NCI-H526 (cell line): ENCODE results near the gene ASF1B.
"Not testable (repeated sequence)": the region's sequence is repeated elsewhere in the genome, so short reads cannot be mapped to it uniquely, and the experiment has no call there.

Experiments used
- DNase-seq, 2 experiments: peaks; one replicate each; lab custom pipeline; 2025; lab: John Stamatoyannopoulos, UW

The ASF1B gene

DNA sequence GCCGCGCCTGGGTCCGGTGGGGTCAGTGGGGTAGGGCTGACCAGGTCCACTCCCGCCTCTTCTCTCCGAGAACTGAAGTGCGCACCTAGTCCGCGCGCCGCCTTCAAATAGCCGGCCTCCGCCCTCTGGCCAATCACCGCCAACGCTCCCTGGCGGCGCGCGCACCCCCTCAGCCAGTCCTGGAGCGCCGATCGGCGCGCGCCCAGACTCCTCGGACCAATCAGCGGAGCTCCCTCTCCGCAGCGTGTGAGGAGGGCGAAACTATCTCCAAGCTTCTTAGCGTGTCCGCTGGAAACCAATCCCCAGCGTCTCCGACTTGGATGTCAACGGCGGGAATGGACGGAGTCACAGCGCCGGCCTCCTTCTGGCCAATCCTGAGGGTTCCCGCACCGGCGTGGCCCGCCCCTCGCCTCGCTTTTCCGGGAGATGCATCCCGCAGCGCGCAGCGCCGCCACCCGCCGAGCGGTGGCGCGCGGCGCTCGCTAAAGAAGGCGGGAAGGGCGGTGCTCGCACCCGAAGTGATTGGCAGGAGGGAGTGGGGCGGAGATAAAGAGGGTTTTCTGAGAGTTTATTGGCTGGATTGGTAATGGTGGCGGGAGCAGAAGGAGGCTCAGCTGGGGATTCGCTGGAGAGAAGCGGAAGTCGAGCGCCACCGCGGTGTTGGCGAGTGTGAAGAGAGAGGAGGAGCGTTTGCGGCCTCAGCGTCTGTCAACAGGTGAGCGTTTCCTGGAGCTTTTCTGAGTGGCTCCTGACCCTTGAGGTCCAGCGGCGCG lies at the start of gene ASF1B:
Gene ASF1B (minus strand): TSS at position 81 of the 773 bp plus-strand sequence. CDS start 133 bp downstream, outside the sequence.
- DNase-seq = peak; percentile 99 to 100

DNA sequence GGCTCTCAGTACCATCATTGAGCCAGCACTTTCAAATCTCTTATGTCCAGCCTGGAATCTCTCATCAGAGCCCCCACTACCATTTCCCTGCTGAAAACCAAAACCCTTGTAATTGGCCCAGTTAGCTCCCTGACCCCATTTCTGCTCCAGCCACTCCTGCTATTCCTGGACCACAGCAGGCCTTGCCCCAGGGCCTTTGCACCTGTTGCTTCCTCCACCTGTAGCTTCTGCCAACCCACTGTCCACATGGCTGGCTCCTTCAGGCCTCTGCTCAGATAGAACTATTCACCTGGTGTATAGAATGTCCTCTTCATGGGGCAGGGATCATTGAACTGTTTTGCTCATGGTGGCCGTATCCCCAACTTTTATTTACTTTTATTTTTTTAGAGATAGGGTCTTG lies 49.3 kb upstream of the ASF1B start:
- DNase-seq = not testable (repeated sequence)

DNA sequence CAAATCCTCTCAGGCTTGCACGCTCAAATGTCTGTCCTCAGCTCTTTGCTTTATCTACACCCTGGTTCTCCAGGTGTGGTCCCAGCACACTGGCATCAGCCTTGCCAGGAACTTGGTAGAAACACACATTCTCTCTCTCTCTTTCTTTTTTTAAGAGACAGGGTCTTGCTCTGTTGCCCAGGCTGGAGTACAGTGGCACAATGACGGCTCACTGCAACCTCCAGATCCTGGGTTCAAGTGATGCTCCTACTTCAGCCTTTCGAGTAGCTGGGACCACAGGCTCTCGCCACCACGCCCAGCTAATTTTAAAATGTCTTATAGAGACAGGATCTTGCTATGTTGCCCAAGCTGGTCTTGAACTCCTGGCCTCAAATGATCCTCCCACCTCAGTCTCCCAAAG lies 48.8 kb upstream of the ASF1B start:
- DNase-seq = no peak

DNA sequence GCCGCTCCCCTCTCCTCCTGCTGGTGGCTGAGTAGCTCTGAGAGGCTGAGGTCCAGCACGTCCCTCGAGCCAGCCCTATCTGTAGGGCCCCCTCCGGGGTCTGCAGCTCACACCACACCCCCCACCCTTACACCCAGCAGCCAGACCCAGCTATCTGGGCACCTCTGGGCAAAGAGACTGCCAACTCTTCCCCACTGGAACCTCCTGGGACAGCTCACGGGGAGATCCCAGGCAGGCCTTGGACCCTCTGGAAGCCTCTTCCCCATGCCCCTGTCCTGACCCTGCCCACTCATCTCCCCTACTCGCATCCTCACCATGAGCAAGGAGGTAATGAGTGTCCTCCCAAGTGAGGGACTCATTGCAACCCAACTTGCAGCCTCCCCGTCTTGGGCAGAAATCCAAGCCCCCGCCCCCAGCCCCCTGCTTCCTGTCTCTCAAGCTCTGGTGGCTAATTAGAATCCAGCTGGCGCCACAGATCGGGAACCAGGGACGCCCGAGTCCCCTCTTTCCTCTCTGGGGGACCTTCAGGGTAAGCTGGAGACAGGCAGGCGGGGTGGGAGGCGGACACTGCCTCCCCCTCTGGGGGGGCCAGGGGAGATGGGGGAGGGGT lies 47.5 kb upstream of the ASF1B start:
- DNase-seq = no peak

DNA sequence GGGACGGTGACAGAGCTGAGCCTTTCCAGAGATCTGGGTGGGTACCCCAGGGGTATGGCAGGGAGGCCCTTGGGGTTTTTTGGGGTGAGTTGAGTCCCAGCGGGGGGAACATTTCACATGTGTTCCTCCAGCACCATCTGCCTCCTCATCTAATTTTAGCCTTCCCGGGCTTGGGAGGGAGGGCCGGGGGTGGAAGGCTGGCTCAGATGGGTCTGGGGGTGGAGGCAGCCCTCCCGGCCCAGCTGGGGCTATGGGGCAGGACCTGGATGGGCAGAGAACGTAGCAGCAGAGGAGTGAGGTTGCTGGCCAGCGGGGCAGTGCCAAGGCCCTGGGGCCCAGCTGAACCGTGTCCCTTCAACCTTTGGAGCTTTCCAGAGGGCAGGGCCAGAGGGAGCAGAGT lies 46.1 kb upstream of the ASF1B start:
- no peak for DNase-seq

DNA sequence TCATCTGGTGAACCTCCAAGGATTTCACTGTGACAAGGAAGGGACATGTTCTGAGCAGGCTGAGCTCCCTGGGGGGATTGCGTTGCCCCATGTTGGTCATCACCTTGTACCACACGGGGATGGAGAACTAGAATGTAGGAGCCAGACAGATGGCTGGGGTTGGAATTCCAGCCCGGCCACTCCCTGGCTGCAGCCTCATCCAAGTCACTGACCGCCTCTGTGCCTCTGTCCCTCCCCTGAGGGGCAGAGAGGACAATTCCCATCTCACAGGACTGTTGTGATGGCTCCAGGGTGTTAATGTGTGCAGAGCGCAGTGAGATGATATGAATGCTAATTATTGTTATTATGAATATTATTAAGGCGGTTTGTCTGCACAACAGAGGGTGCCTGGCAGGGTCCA lies 45.5 kb upstream of the ASF1B start:
- DNase-seq = no peak

DNA sequence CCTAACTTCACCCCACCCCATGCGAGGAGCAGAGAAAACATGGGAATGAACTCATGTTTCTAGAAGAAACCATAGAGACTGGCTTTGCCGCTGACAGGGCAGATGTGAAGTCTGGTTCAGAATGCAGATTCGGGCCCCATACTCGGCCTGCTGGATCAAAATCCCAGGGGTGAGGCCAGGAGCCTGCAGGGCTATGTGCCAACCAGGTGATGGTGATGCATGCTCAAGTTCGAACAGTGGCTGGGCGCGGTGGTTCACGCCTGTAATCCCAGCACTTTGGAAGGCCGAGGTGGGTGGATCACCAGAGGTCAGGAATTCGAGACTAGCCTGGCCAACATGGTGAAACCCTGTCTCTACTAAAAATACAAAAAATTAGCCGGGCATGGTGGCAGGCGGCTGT lies 44.8 kb upstream of the ASF1B start:
- not testable (repeated sequence) for DNase-seq

DNA sequence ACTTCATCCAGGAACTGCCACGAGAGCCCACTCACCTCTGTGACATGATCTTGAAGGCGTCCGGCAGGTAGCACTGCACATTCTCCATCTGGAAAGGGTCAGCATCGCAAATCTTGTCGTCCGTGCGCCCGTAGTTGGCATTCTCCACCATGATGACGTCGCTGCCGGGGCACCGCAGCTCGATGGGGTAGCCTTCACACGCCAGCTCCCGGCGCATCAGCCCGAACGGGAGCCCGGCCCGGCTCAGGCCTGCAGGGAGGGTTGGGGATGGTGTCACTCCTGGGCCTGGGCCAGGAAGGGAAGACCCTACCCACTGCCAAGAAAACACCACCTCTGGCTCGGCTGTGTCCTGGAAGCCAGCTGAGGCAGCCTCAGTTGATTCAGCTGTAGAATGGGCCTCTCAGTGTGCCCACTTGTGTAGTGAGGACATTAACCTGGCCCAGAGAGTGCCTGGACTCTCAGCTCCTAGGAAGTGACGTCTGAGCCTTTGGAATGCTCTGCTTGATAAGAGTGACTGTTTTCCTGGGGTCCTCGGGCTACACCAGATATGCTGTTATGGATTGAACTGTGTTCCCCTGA lies 41.2 kb upstream of the ASF1B start:
- DNase-seq = no peak

DNA sequence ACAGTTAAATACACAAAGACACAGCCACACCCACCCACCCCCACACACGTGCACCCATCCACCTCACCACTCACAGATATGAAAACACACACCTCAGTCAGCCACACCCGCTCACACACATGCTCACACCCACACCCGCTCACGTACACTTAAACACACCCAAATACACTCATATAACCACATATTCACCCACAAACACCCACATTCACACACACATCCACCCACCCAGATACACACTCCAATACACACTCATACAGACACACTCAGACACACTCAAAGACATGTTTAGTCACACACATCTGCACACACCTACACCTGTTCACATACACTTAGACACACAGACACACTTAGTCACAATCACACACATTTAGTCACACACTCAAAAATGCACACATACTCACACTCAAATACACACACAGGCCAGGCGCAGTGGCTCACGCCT lies 39.0 kb upstream of the ASF1B start:
- DNase-seq = no peak

DNA sequence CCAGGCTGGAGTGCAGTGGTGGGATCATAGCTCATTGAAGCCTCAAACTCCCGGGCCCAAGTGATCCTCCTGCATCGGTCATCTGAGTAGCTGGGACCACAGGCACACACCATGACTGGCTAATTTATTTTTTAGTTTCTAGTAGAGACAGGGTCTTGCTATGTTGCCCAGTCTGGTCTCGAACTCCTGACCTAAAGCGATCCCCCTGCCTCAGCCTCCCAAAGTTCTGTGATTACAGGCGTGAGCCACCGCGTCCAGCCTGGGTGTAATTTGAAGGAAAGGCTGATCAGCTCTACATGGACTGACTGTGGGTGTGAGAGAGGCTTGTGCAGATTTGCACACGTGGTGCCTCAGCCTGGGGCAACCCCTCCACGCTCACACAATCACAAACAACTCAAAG lies 38.5 kb upstream of the ASF1B start:
- no peak for DNase-seq

DNA sequence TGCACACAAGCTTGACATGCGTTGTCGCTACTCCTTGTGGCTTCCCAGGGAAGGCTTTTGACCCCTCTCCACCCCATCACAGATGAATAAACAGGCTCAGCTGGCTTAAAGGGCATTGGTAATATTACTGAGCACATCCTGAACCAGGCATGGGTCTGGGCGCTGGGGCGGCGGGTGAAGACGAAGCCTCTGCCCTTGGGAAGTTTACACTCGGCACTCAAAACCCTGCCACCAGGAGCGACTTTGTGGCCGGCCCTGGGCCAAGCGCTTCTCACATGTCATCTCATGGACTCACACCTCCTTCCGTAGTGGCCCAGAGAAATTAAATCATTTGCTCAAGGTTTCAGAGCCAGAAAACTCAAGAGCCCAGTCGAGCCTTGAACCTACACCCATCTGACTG lies 32.6 kb upstream of the ASF1B start:
- no peak for DNase-seq

DNA sequence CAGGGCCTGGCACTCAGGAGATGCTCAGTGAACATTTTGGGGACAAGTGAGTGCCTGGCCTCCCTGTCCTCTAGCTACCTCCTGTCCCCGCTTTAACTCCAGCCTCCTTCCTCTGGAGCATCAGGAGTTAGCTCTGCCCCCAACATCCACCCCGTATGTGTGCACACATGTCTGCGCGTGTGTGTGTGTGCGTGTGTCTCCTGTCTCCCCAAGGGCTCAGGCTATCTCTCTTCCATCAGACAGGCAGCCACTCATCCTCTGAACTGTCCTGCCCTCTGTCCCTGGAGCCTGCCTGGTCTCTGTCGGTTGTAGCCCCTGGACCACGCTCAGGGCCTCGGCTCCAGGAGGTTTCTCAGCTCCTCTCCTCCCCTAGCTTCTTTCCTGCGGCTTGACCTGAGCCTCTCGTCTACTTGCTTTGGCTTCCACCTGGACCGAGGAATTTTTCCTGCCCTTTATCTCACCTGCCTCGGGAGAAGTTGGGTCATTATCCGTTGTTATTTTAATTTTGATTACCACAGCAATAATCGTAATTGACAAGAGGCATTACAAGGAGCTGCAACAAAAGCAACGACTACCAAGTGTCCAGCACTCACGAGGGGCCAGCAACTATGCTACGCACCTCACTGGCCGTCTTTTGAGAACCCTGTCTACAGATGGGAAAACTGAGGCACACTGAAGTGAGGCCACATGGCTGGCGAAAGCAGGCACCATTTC lies 32.0 kb upstream of the ASF1B start:
- DNase-seq = no peak

DNA sequence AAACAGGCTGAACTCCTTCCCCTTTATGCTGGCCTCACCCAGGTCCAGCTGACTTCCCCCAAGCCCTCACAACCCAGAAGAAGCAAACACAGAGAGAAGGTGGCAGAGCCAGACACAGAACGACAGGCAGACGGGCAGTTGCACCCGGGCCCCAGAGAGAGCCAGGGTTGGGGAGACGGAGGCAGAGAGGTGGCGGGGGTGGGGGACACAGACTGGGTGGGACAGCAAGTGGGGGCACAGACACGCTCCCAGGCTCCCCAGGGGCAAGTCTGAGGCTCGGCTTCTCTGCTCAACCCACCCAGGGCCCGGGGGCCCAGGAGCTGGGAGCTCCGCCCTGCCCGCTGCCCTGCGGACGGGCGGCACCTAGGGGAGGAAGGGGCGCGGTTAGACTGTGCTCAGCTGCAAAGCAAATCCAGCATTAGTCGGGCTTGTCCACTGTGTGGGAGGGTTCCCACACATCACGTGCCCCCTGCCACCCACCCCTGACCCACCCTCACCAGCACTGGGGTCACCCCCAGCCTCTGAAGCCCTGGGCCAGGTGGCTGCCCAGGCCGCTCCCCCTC lies 31.3 kb upstream of the ASF1B start:
- DNase-seq = no peak

DNA sequence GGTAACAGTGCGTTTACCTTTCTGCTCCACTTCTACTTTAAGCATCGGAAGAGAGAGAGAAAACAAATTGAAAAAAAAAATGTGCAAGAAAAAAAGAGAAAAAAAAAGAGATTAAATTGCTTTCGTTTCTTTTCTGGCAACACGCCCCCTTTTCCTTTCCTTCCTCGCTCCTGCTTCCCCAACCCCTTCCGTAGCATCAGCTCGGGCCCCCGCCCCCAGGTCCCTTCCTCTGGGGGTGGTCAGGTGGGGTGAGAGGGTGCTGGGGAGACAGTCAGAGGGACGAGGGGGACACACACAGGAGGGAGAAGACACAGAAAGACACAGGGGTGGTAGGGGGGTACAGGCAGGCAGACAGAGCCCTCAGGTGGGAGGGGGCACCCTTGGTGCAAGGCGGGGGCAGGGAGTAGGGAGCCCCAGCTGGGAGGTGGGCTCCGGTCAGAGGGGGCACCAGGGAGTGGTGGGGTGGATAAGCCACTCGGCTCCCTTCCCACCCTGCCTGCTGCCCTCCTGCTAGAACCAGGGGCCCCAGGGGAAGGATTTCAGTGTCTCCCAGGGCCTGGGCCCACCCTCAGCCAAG lies 30.7 kb upstream of the ASF1B start:
- no peak for DNase-seq

DNA sequence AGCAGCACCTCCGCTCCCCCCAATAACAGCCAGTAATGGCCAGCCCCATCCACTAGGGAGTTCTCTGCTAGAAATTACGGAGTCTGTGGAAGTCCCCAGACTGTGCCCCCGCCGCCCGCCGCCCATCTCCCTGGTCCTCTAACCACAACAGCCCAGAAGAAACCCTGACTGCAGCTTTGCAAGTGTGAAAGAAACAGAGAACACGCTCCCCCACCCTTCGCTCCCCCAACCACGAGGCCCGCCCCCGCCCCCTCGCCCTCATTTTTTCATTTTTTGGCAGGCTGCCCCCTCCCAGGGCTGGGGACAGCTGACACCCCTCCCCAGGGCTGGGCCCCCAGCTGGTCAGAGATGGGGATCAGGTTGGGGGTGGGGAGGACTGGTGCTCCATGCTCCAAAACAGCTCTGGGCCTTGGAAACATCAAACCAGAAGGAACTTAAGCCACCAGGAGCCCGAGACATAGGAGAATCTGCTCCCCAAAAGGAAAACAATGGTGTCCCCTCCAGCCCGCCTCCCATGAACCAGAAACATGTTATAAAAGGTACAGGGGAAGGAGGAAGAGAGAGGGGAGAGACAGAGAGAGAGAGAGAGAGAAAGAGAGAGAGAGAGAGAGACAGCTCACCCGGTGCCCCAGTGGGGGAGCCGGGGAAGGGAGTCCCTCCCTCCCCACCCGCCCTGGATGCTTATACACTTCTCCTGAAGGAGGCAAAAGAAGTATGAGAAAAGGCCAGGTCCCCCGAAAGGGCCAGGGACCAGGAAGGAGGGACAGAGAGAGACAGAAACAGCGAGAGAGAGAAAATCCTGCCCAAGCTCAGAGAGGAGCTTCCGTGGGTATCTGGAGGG lies 29.8 kb upstream of the ASF1B start:
- no peak for DNase-seq

DNA sequence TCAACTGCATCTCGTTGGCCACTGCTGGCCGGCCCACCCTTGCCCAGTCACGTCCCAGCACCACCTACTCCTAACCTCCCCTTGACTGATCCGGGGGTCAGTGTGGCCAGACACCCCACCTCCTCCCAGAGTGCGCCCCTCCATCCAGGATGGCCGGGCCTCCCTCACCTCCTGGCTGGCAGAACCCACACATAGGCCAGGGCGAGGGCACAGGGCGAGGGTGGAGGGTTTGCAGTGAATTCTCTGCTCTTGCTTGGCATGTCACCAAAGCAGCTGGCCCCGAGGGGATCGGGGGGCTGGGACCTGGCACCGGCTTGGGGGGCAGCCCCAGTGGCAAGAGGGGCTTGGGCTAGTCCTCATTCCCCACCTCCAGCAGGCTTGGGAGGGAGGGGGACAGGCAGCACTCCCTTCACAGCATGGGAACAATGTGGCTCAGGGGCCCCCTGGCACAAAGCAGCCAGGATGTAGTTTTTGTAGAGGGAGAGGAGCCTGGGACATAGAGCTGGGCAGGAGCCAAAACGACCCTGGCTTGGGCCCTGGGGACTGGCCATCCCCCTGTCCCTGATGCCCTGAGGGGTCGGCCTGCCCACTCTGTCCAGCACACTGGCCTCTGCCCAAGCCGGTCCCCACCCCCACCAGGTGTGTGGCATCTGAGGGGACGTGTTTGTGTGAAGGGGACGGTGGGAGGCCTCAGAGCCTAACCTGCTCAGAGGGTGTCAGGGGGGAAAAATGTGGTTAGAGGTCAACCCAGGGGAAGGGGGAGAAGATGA lies 28.5 kb upstream of the ASF1B start:
- no peak for DNase-seq

DNA sequence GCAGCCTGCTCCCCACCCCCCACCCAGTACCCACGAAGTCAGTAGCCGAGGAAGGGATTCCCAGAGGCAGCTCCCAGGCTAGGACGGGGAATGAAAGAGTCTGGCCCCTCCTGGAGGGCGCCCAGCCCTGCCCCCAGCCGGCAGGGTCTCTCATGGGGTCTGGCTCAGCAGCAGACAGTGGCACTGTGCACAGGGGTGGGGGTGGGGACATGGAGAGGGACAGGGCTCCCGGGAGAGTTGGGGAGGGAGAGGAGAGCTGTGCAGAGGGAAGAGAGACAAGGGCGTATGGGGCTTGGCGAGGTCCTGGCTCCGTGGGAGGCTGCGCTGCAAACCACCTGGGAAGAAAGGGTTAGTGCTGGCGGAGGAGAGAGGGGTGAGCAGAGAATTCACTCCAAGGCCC lies 27.7 kb upstream of the ASF1B start:
- no peak for DNase-seq

DNA sequence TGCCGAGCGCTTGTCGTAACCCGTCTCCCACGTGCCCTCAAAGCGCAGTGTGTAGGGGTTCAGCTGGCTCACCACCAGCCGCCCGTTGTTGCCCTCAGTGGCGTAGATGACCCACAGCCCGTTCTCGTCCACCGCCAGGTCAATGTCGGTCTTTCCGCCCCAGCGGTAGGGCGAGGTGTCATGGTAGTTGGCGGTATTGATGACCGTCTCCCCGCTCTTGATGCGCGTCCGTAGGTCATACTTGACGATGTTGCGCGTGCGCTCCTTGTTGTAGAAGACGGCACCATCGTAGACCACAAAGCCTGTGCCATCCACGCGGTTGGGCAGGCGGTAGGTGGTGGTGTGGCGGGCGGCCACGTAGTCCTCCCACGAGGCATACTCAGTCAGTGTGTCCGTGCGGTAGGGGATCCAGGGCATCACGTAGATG lies 26.5 kb upstream of the ASF1B start:
- no peak for DNase-seq

DNA sequence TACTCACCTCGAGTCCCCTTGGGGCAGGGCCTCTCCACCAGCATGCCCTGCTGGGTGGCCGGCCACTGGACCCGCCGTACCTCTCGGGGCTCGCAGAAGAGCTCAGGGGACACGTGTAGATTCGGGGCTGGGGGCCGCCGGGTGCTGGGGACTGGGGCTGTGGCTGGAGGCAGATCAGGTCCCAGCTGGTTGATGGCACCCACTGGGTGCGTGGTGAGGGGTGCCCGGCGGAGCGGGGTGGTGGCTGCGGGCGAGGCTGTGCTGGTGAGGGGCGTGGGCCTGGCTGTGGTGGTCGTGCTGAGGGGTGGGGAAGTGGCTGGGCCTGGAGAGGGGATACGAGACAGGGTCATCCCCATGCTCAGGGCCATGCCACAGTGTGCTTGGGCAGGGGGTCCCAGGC lies 24.9 kb upstream of the ASF1B start:
- DNase-seq = no peak

DNA sequence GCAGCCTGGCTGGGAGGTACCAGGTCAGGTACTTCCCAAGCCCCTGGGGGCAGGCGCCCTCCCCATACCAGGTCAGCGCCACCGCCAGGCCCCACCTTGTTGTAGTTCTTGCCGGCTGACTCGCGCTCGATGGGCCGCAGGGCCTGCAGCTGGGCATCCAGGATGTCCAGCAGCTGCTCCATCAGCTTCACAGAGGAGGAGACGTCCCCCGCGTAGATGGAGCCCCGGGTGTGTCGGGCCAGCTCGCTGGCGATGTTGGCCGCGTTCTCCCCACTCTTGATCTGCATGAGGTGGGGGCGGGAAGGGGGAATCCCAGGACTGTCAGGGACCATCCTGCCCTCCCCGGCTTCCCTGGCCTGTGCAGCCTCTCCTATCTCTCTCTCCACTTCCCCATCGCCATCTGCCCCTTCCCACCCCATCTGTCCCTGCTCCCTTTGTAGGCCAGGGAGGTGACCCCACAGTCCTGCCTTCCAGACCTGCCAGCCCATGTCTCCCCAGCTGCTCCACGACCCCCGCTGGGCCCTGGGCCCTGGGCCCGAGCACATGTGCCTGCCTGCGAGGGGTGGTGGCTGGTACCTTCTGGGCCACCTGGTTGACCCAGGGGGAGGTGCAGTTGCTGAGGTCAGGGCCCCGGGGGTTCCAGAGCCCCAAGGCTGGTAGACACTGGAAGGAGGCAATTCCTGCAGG lies 23.8 kb upstream of the ASF1B start:
- DNase-seq = no peak
